Activated CD4-positive, alpha-beta memory T cell treated with anti-CD3 and anti-CD28 coated beads, Interleukin-2, amount 10 ng/mL, durations not matched to agents 7 days and 5 days (primary cell): ENCODE data around the gene TMTC1. TPM values are rescaled to one million over a fixed set of nuclear protein-coding genes. Genes with fewer than 3 reads are reported as not detected.

Experiments
- CTCF ChIA-PET: fragments of 350-600 bp; sonication (Branson Sonifier 250); formaldehyde crosslinking; loops from one replicate; lab custom pipeline; 2021; ENCODE audit warnings: antibody characterized with exemption, inconsistent platforms; lab: Charles Lee
- POLR2A ChIA-PET: fragments of 350-600 bp; sonication (Branson Sonifier 250); formaldehyde crosslinking; loops from one replicate; lab custom pipeline; 2021; ENCODE audit warnings: antibody characterized with exemption; lab: Charles Lee
- DNase-seq: peaks from one replicate; pipeline ENCODE4 v3.0.0-alpha.2; 2020
- H3K27ac Mint-ChIP-seq: one replicate; pipeline ENCODE4 v1.8.0; 2021; ENCODE audit warnings: mild to moderate bottlenecking, mixed read lengths
- H3K27me3 Mint-ChIP-seq: one replicate; pipeline ENCODE4 v1.8.0; 2021; ENCODE audit warnings: mixed read lengths
- H3K36me3 Mint-ChIP-seq: one replicate; pipeline ENCODE4 v1.8.0; 2021; ENCODE audit warnings: low read depth, mixed read lengths
- H3K4me1 Mint-ChIP-seq: one replicate; pipeline ENCODE4 v1.8.0; 2021; ENCODE audit warnings: mixed read lengths
- H3K4me3 Mint-ChIP-seq: one replicate; pipeline ENCODE4 v1.8.0; 2021; ENCODE audit warnings: mild to moderate bottlenecking, mixed read lengths
- H3K9me3 Mint-ChIP-seq: one replicate; pipeline ENCODE4 v1.8.0; 2021; ENCODE audit warnings: mixed read lengths
- total RNA-seq, 2 experiments: library from RNA; stranded (reverse); gene quantifications; one replicate each; pipeline ENCODE4 v1.2.3, GENCODE V29; 2021

Gene TMTC1
- total RNA-seq, 2 experiments from 2014 or later, result 0.63 to 0.93 TPM

DNA sequence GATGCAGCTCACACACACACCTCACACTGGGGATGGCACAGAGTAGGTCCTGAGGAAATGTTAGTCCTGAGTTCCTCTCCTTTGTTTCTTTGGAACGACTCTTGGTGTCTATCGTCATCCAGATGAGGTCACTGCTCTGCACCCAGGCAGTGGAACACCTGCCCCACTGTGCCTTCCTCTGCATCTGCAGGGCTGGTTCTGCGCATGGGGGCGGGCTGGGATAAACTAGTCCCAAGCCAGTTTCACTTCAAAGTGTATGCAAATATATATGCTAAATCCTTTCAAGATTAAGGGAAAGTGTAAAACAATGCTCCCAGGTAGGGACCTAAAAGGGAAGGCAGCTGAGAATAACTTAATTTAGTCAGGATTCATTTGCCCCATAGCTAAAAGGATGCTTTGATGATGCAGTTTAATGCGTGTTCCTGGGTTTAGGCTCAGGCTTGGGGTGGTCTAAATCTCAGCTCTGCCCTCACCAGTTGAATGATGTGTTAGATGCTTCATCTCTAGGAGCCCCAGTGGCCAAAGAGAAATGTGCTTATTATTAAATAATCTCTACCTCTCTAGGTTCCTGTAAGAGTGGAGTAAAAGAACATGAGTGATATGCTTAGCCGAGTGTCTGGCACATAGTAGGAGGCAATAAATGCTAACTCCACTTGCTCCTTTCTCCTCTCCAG lies 239.2 kb downstream of the TMTC1 start:
- Mint-ChIP-seq H3K27ac (no peak overlapping the region), H3K27me3 (peaks cover 1% of the 10 kb centered on the region), H3K9me3 (no peaks in the 10 kb centered on the region), H3K36me3 (no peaks in the 10 kb centered on the region), H3K4me1 (no peaks in the 10 kb centered on the region), H3K4me3 (no peak overlapping the region)
- ChIA-PET CTCF (no interaction called here), POLR2A (no interaction called here)
- DNase-seq, result no peak

DNA sequence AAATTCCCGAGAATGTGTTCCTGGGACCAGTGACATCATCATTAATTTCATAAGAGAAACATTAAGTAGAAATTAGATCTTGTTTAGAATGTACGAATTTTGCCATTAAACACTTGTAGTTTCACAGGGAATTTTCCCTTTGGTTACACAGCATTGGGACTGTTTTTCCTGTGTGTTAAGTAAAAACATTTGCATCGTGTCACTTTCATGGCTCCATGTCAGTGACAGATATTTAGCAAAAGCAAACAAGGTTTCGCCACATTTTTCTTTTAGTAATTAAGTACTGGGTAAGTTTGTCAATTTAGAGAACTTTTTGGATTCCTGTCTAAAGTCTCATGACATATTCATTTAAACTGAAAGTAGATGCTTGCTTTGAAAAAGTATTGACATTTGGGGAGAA lies 240.7 kb downstream of the TMTC1 start:
- ChIA-PET CTCF (no interaction called here), POLR2A (no interaction called here)
- Mint-ChIP-seq H3K27ac (no peak overlapping the region), H3K27me3 (peaks cover 1% of the 10 kb centered on the region), H3K9me3 (no peaks in the 10 kb centered on the region), H3K4me3 (no peak overlapping the region), H3K36me3 (no peaks in the 10 kb centered on the region), H3K4me1 (no peaks in the 10 kb centered on the region)
- no peak for DNase-seq

DNA sequence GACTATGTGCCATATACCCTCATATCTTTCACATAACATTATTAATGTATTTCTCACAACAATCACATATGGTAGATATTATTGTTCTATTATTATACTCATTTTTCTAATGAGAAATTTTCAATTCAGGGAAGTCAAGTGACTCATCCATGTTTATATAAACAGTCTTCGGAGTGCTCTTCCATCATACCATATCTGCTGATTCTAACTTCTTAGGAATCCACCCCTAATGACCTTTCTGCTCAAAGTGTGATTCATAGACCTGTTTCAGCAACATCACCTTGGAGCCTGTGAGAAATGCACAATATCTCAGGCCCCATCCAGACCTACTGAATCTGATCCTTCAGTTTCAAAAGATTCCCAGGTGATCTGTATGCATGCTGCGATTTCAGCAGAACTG lies 246.4 kb downstream of the TMTC1 start:
- Mint-ChIP-seq H3K27me3 (peaks cover 13% of the 10 kb centered on the region), H3K36me3 (no peaks in the 10 kb centered on the region), H3K4me3 (no peak overlapping the region), H3K27ac (no peak overlapping the region), H3K9me3 (no peaks in the 10 kb centered on the region), H3K4me1 (no peaks in the 10 kb centered on the region)
- CTCF ChIA-PET, result no interaction called here
- POLR2A ChIA-PET, result no interaction called here
- no peak for DNase-seq

DNA sequence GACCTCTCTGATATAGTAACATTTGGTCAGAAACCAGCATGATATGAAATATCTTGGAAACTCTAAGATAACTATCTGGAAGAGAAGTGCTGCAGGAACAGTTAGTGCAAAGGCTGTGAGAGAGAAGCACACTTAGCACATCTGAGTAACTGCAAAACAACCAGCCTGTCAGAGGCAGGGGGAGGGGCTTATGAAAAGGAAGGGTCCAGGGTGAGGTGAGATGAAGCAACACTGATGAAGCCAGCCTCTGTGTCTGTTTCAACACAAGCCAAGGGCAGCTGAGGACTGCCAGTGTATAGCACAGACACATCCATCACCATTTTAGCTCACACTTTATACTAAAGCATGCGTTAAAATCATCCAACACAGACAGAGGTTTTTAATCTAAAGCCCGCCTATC lies 248.8 kb downstream of the TMTC1 start:
- H3K9me3 Mint-ChIP-seq, result no peaks in the 10 kb centered on the region
- CTCF ChIA-PET, result no interaction called here
- DNase-seq, result no peak
- H3K27me3 Mint-ChIP-seq, result peaks cover 25% of the 10 kb centered on the region
- POLR2A ChIA-PET, result no interaction called here
- H3K27ac Mint-ChIP-seq, result no peak overlapping the region
- no peaks in the 10 kb centered on the region for H3K36me3 Mint-ChIP-seq
- no peak overlapping the region for H3K4me3 Mint-ChIP-seq
- H3K4me1 Mint-ChIP-seq, result no peaks in the 10 kb centered on the region

DNA sequence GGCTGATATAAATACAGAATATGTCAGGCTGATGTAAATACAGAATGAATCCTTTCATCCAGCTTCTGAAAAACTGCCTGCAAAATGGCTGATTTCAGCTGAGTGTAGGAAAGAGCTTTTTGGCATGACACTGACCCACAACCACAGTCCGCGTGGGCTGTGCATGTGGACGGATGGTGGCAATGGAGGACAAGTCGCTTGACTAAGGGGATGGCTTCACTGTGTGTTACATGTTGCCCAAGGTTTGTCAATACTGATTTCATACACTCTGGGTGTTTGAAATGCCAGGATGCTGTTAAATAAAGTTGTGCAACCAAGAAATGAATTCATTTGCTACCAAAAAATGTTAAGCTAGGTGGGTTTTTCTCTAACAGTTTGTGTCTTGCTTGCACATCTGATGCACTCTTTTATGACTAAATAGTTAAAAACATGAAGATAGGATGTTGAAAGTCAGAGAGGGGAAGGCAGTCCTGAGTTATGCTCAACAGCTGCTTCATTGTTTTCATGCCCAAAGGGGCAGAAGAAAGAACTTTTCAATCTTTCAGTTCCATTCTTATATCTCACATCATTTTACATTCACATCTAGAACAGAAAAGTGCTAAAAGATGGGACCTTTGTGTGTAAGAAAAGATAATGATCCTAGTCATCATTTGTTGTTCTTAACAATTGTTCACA lies 249.8 kb downstream of the TMTC1 start:
- H3K4me3 Mint-ChIP-seq, result no peak overlapping the region
- no peaks in the 10 kb centered on the region for H3K36me3 Mint-ChIP-seq
- no peak overlapping the region for H3K27ac Mint-ChIP-seq
- H3K27me3 Mint-ChIP-seq, result peaks cover 28% of the 10 kb centered on the region
- ChIA-PET POLR2A (no interaction called here), CTCF (no interaction called here)
- no peaks in the 10 kb centered on the region for H3K4me1 Mint-ChIP-seq
- DNase-seq, result no peak
- no peaks in the 10 kb centered on the region for H3K9me3 Mint-ChIP-seq

DNA sequence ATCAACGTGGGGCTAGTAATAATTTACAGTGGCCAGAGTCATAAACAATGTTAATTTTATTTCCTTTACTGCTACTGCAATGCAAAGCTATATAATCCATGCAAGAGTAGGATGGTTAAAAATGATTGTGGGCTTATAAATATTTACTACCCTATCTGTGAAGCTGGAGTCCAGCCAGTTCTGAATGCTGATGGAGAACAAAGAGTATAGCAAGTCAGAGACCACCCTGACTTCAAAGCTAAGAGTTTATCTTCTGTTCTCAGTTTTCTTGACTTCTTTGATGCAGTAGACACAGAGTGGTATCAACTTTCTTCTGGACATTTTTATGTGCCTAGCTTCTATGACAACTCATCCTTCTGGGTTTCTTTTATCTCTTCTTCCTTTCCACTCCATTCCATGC lies 252.3 kb downstream of the TMTC1 start:
- ChIA-PET CTCF (no interaction called here), POLR2A (no interaction called here)
- Mint-ChIP-seq H3K27ac (no peak overlapping the region), H3K36me3 (no peaks in the 10 kb centered on the region), H3K9me3 (no peaks in the 10 kb centered on the region), H3K27me3 (peaks cover 30% of the 10 kb centered on the region), H3K4me3 (no peak overlapping the region), H3K4me1 (no peaks in the 10 kb centered on the region)
- DNase-seq, result no peak

DNA sequence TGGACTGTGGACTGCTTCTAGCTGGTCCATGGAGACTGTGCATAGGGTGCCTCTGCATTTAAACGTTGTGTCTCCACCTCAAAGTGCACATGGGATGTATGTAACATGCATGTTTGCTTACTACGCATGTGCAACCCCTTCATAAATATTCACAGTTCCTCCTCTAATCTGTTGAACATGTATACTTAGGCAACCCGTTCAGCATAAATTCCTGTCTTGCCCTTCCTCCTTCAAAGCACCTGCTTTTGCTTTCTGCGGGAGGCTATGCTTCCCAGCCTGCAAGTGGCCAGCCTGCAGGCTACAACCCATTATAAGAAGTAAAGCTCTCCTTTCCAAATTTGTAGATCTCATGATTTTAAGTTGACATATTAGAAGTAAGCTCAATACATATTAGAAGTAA lies 253.3 kb downstream of the TMTC1 start:
- no peaks in the 10 kb centered on the region for H3K9me3 Mint-ChIP-seq
- POLR2A ChIA-PET, result no interaction called here
- no peaks in the 10 kb centered on the region for H3K4me1 Mint-ChIP-seq
- peaks cover 30% of the 10 kb centered on the region for H3K27me3 Mint-ChIP-seq
- no peak overlapping the region for H3K27ac Mint-ChIP-seq
- no peak for DNase-seq
- H3K4me3 Mint-ChIP-seq, result no peak overlapping the region
- no peaks in the 10 kb centered on the region for H3K36me3 Mint-ChIP-seq
- CTCF ChIA-PET, result no interaction called here

DNA sequence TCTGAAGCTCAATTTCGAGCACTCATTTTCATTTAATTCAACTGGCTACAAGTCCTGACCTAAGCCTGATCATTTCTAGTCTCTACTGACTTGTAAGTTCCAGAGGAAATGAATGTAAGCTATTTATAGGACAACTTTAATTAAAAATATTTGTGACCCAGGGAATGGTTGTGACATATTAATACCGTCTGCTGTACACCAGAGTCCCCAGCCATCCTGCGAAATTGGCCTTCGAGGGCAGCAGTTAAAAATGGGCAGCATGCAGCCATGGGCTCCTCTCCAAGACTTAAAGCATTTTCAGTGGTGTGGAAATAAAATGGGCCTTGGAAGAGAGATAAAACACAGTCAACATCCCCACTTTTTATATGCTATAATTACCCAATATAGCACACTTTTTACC lies 255.6 kb downstream of the TMTC1 start:
- no peaks in the 10 kb centered on the region for H3K36me3 Mint-ChIP-seq
- peaks cover 26% of the 10 kb centered on the region for H3K27me3 Mint-ChIP-seq
- no peaks in the 10 kb centered on the region for H3K9me3 Mint-ChIP-seq
- H3K27ac Mint-ChIP-seq, result no peak overlapping the region
- ChIA-PET POLR2A (no interaction called here), CTCF (interaction anchor here (1.8 kb wide), 1 partner anchor 9 kb away, joined by 6 read pairs; no protein-coding TSS in a partner anchor)
- no peaks in the 10 kb centered on the region for H3K4me1 Mint-ChIP-seq
- no peak for DNase-seq
- H3K4me3 Mint-ChIP-seq, result no peak overlapping the region

DNA sequence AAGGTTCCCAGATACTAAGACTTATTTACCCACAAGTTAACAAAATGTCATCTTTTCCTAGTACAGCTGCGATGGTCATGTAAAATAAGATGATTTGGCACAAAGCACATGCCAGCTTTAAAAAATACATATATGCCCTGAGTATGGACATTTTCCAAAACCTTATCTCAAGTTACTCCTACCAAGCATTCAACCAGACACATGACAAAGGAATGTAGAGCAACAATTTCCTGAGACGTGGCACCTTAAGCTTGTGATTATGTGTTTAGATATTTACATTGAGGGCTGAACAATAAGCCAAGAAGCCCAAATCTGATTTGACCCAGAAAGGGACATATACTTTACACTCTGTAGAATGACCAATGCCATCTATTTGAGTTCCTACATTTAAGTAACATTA lies 261.8 kb downstream of the TMTC1 start:
- Mint-ChIP-seq H3K36me3 (no peaks in the 10 kb centered on the region), H3K4me1 (no peaks in the 10 kb centered on the region), H3K9me3 (no peaks in the 10 kb centered on the region), H3K4me3 (no peak overlapping the region), H3K27ac (no peak overlapping the region), H3K27me3 (peaks cover 2% of the 10 kb centered on the region)
- ChIA-PET POLR2A (no interaction called here), CTCF (interaction anchor here (1.1 kb wide), 1 partner anchor 14 kb away, joined by 3 read pairs; no protein-coding TSS in a partner anchor)
- DNase-seq, result no peak

DNA sequence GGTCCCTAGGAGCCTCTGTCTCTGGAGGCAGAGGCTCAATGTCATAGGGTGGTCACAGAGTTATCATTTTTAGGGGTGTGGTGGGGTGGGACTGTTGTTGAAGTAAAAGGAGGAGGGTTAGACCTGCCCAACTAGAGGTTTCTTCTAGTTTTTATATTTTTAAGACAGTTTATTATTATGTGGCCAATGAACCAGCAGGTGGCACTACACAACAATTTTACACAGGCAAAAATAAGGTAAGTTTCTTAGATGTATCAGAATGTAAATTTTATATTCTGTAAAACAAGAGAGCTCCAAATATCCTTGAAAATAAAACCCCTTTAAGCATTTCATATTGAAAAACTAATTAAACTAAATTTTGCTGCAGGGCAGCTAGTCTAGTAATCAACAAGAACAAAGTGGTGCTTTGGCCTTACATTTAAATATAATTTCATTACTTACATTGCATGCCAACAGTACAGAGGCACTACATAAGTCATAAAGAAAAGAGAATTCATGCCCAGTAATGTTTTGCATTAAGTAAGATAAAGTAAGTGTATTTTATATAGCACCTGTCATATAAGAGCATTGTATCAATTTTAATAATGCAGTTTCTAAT lies 264.1 kb downstream of the TMTC1 start:
- no peak for DNase-seq
- Mint-ChIP-seq H3K27me3 (no peaks in the 10 kb centered on the region), H3K9me3 (no peaks in the 10 kb centered on the region), H3K27ac (no peak overlapping the region), H3K4me3 (no peak overlapping the region), H3K36me3 (no peaks in the 10 kb centered on the region), H3K4me1 (no peaks in the 10 kb centered on the region)
- ChIA-PET CTCF (interaction anchor here (0.9 to 3.0 kb wide), 9 partner anchors 9 to 1328 kb away, joined by 3 to 10 read pairs (median 4); partner anchors contain the start of gene ERGIC2), POLR2A (interaction anchor here (1.2 kb wide), 1 partner anchor 9 kb away, joined by 3 read pairs; no protein-coding TSS in a partner anchor)

DNA sequence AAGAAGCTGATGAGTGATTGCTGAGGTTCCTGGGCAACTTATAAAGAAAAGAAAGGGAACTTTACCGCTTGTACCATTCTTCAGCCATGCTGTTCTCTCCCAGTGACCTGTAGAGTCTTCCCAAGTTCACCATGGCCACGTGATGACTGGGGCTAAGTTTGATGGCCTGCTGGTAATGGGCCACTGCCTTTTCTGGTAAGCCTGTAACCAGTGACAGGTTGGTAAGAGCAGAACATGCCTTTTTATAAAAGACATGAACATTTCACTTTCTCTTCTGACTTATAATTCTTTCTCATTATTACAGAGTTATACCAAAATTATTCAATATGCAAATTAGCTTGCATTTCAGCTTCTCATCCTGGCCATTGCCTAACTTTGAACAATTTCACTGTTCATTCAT lies 265.3 kb downstream of the TMTC1 start:
- Mint-ChIP-seq H3K9me3 (no peaks in the 10 kb centered on the region), H3K27ac (no peak overlapping the region), H3K4me3 (no peak overlapping the region), H3K4me1 (no peaks in the 10 kb centered on the region), H3K36me3 (no peaks in the 10 kb centered on the region), H3K27me3 (peaks cover 4% of the 10 kb centered on the region)
- no peak for DNase-seq
- ChIA-PET POLR2A (no interaction called here), CTCF (interaction anchor here (1.6 to 3.0 kb wide), 3 partner anchors 10 to 1329 kb away, joined by 4 to 10 read pairs (median 6); no protein-coding TSS in a partner anchor)

DNA sequence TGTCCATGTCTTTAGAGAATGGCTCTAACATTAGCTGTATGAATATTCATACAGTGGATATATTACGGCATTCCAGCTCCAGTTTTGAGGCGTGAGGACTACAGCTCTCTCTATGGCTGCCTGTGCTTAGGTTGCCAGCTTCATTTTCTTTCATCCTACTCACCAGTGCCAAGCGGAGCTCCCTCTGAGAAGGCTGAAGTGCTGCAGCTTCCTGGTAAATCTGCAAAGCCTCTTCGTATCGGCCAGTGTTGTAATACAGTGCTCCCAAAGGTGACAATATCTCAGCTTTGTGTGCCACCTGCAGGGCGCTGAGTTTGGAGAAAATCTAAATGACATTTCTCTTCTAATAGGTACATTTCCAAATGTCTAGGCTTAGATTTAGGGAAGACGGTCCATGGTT lies 266.5 kb downstream of the TMTC1 start:
- ChIA-PET POLR2A (no interaction called here), CTCF (no interaction called here)
- no peaks in the 10 kb centered on the region for H3K36me3 Mint-ChIP-seq
- no peak overlapping the region for H3K27ac Mint-ChIP-seq
- no peaks in the 10 kb centered on the region for H3K9me3 Mint-ChIP-seq
- no peak for DNase-seq
- H3K4me1 Mint-ChIP-seq, result no peaks in the 10 kb centered on the region
- H3K4me3 Mint-ChIP-seq, result no peak overlapping the region
- peaks cover 4% of the 10 kb centered on the region for H3K27me3 Mint-ChIP-seq

DNA sequence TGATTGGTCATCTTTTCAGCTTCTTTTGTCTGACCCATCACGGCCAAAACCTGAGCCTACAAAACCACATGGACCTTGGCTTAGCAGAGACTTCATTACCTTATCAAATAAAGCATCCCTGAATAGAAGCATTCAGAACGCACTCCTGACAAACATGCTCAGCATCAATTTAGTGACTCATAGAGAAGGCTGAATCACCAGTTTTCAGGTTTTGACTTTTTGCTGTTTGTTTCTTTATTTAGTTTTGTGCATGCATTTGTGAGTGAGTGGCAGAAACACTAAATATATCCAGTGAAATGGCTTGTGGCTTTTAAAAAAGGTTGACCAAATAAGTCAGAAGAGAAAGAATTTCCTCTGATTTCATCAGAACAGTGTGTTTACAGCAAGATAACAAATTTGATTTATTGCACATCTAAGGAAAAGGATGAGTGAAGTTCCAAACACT lies 267.3 kb downstream of the TMTC1 start:
- no peak overlapping the region for H3K27ac Mint-ChIP-seq
- POLR2A ChIA-PET, result no interaction called here
- no peaks in the 10 kb centered on the region for H3K36me3 Mint-ChIP-seq
- H3K4me1 Mint-ChIP-seq, result no peaks in the 10 kb centered on the region
- peaks cover 4% of the 10 kb centered on the region for H3K27me3 Mint-ChIP-seq
- no peaks in the 10 kb centered on the region for H3K9me3 Mint-ChIP-seq
- no peak overlapping the region for H3K4me3 Mint-ChIP-seq
- CTCF ChIA-PET, result no interaction called here
- no peak for DNase-seq
